Measurements from ENCODE around the gene NRDC. TPM values are rescaled to one million over a fixed set of nuclear protein-coding genes. Genes with fewer than 3 reads are reported as not detected.

NRDC gene
- total and polyA plus RNA-seq, 9 of the 15 experiments (the other 6 are each of a cell fraction or from before 2014, with no cell fraction given): 102 to 371 (median 201) TPM

DNA sequence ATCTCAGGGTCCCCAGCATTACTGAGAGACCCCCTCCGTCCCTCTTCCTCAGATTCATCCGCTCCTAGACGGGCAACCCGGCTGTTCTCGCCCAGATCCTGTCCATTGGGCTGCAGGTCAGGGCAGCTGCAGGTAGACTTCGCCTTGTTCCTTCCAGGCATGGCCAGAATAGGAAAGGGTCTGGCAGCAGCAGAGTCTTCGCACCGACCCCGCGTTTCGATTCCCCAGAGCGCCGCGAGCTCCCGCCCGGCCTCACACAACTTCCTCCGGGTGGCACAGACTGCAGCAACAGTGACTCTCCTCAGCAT is 265 bp downstream of the NRDC start (continued):
- TF ChIP-seq, protein P1, sequence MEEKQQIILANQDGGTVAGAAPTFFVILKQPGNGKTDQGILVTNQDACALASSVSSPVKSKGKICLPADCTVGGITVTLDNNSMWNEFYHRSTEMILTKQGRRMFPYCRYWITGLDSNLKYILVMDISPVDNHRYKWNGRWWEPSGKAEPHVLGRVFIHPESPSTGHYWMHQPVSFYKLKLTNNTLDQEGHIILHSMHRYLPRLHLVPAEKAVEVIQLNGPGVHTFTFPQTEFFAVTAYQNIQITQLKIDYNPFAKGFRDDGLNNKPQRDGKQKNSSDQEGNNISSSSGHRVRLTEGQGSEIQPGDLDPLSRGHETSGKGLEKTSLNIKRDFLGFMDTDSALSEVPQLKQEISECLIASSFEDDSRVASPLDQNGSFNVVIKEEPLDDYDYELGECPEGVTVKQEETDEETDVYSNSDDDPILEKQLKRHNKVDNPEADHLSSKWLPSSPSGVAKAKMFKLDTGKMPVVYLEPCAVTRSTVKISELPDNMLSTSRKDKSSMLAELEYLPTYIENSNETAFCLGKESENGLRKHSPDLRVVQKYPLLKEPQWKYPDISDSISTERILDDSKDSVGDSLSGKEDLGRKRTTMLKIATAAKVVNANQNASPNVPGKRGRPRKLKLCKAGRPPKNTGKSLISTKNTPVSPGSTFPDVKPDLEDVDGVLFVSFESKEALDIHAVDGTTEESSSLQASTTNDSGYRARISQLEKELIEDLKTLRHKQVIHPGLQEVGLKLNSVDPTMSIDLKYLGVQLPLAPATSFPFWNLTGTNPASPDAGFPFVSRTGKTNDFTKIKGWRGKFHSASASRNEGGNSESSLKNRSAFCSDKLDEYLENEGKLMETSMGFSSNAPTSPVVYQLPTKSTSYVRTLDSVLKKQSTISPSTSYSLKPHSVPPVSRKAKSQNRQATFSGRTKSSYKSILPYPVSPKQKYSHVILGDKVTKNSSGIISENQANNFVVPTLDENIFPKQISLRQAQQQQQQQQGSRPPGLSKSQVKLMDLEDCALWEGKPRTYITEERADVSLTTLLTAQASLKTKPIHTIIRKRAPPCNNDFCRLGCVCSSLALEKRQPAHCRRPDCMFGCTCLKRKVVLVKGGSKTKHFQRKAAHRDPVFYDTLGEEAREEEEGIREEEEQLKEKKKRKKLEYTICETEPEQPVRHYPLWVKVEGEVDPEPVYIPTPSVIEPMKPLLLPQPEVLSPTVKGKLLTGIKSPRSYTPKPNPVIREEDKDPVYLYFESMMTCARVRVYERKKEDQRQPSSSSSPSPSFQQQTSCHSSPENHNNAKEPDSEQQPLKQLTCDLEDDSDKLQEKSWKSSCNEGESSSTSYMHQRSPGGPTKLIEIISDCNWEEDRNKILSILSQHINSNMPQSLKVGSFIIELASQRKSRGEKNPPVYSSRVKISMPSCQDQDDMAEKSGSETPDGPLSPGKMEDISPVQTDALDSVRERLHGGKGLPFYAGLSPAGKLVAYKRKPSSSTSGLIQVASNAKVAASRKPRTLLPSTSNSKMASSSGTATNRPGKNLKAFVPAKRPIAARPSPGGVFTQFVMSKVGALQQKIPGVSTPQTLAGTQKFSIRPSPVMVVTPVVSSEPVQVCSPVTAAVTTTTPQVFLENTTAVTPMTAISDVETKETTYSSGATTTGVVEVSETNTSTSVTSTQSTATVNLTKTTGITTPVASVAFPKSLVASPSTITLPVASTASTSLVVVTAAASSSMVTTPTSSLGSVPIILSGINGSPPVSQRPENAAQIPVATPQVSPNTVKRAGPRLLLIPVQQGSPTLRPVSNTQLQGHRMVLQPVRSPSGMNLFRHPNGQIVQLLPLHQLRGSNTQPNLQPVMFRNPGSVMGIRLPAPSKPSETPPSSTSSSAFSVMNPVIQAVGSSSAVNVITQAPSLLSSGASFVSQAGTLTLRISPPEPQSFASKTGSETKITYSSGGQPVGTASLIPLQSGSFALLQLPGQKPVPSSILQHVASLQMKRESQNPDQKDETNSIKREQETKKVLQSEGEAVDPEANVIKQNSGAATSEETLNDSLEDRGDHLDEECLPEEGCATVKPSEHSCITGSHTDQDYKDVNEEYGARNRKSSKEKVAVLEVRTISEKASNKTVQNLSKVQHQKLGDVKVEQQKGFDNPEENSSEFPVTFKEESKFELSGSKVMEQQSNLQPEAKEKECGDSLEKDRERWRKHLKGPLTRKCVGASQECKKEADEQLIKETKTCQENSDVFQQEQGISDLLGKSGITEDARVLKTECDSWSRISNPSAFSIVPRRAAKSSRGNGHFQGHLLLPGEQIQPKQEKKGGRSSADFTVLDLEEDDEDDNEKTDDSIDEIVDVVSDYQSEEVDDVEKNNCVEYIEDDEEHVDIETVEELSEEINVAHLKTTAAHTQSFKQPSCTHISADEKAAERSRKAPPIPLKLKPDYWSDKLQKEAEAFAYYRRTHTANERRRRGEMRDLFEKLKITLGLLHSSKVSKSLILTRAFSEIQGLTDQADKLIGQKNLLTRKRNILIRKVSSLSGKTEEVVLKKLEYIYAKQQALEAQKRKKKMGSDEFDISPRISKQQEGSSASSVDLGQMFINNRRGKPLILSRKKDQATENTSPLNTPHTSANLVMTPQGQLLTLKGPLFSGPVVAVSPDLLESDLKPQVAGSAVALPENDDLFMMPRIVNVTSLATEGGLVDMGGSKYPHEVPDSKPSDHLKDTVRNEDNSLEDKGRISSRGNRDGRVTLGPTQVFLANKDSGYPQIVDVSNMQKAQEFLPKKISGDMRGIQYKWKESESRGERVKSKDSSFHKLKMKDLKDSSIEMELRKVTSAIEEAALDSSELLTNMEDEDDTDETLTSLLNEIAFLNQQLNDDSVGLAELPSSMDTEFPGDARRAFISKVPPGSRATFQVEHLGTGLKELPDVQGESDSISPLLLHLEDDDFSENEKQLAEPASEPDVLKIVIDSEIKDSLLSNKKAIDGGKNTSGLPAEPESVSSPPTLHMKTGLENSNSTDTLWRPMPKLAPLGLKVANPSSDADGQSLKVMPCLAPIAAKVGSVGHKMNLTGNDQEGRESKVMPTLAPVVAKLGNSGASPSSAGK (IDR thresholded peaks at IDR 0.05): no peak
- TF ChIP-seq REST (IDR thresholded peaks at IDR 0.05; ENCODE audit: borderline replicate concordance): no peak
- no peak; the same call in 1 of the 2 replicates for TF ChIP-seq REST (CRISPR knock-in tag; IDR thresholded peaks at IDR 0.05; ENCODE audit: low read depth)
- no peak for TF ChIP-seq CCAR2 (IDR thresholded peaks at IDR 0.05; ENCODE audit: low read depth, low read length)
- TF ChIP-seq CREB1 (IDR thresholded peaks at IDR 0.05): no peak
- TF ChIP-seq CREB1 (CRISPR knock-in tag; IDR thresholded peaks at IDR 0.05): no peak
- no peak for TF ChIP-seq ELK1 (CRISPR knock-in tag; IDR thresholded peaks at IDR 0.05)
- TF ChIP-seq RBM14 (IDR thresholded peaks at IDR 0.05; ENCODE audit: borderline replicate concordance, insufficient read depth, low read depth, low read length): no peak
